ENCODE data around the gene P2RX4. TPM values are rescaled to one million over a fixed set of nuclear protein-coding genes. Genes with fewer than 3 reads are reported as not detected.

Gene P2RX4
- total RNA-seq, 1 experiment from 2014 or later: 17.1 TPM

DNA sequence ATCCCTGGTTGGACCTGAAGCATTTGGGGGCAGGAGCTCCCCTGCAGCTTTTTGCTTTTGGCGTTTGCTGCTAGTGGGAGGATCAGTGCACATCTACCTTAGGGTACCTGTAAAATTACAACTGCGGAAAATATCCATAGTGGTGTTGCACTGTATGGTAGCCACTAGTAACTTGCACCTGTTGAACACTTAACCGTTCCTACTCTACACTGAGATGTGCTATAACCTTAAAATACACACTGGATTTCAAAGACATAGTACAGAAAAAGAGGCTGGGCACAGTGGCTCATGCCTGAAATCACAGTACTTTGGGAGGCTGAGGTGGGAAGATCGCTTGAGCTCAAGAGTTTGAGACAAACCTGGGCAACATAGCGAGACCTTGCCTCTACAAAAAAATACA, 2.9 kb downstream of the P2RX4 start:
- no peak for DNase-seq (ENCODE audit: low read depth, low spot score)
- no TSS peak for BruUV-seq (replicated peaks)
- CTCF ChIA-PET: no interaction called here
- RAD21 ChIA-PET (ENCODE audit: low non-redundant PET in 1 of 2, low total read pairs in 2 of 2, uncharacterized antibody in 2 of 2, unreplicated experiment in 2 of 2): no interaction called here
- H3K9ac ChIP-seq (ENCODE audit: low read length): no peak overlapping the region
- H3K9me2 ChIP-seq (ENCODE audit: insufficient read depth): no peaks in the 10 kb centered on the region
- H4K20me1 ChIP-seq (ENCODE audit: insufficient read depth): no peaks in the 10 kb centered on the region
- no peaks in the 10 kb centered on the region for H3K27me3 ChIP-seq (ENCODE audit: insufficient read depth, low read length)
- POLR2A ChIA-PET: no interaction called here
- intact Hi-C loops (cut with micrococcal nuclease): no loop called here
- no peak overlapping the region for H3K27ac ChIP-seq (ENCODE audit: low read depth, low read length)
- H2AFZ ChIP-seq (ENCODE audit: low read depth, low read length, poor library complexity, severe bottlenecking): no peak overlapping the region
- no peaks in the 10 kb centered on the region for H3K36me3 ChIP-seq (ENCODE audit: control insufficient read depth in 1 of 2, insufficient read depth in 2 of 2, low read length in 2 of 2)
- peaks cover 29 to 60% of the 10 kb centered on the region in 2 experiments for H3K4me1 ChIP-seq (ENCODE audit: control insufficient read depth in 1 of 2, insufficient read depth in 2 of 2, low read length in 2 of 2)
- no peak overlapping the region for H3K4me3 ChIP-seq (replicated peaks in 1 of 2; ENCODE audit: low read depth in 1 of 2, low read length in 2 of 2)
- no peak overlapping the region for H3K4me2 ChIP-seq (ENCODE audit: low read length)
- no peaks in the 10 kb centered on the region for H3K9me3 ChIP-seq (ENCODE audit: control insufficient read depth in 1 of 2, insufficient read depth in 1 of 2, low read depth in 1 of 2, low read length in 2 of 2)
- peaks cover 14% of the 10 kb centered on the region; the same call in 1 of the 2 replicates for H3K79me2 ChIP-seq (ENCODE audit: insufficient read depth, low read length)
- no peak for ATAC-seq
- TF ChIP-seq CBX3 (IDR thresholded peaks at IDR 0.05; ENCODE audit: low read depth): no peak
- TF ChIP-seq RAD21 (IDR thresholded peaks at IDR 0.05; ENCODE audit: low read depth): no peak
- no peak for TF ChIP-seq EGR1 (IDR thresholded peaks at IDR 0.05; ENCODE audit: low read depth)
- no peak for TF ChIP-seq ZFX (IDR thresholded peaks at IDR 0.05)
- TF ChIP-seq SRF (IDR thresholded peaks at IDR 0.05; ENCODE audit: low read depth): no peak
- TF ChIP-seq POLR2A (IDR thresholded peaks at IDR 0.05; ENCODE audit: borderline replicate concordance, extremely low read depth, insufficient read depth, insufficient read length): no peak
- no peak for TF ChIP-seq FOSL1 (IDR thresholded peaks at IDR 0.05; ENCODE audit: low read depth)
- TF ChIP-seq, protein P1, sequence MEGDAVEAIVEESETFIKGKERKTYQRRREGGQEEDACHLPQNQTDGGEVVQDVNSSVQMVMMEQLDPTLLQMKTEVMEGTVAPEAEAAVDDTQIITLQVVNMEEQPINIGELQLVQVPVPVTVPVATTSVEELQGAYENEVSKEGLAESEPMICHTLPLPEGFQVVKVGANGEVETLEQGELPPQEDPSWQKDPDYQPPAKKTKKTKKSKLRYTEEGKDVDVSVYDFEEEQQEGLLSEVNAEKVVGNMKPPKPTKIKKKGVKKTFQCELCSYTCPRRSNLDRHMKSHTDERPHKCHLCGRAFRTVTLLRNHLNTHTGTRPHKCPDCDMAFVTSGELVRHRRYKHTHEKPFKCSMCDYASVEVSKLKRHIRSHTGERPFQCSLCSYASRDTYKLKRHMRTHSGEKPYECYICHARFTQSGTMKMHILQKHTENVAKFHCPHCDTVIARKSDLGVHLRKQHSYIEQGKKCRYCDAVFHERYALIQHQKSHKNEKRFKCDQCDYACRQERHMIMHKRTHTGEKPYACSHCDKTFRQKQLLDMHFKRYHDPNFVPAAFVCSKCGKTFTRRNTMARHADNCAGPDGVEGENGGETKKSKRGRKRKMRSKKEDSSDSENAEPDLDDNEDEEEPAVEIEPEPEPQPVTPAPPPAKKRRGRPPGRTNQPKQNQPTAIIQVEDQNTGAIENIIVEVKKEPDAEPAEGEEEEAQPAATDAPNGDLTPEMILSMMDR (IDR thresholded peaks at IDR 0.05 in 2 of 3, conservative IDR thresholded peaks at IDR 0.05 in 1 of 3; ENCODE audit: borderline replicate concordance in 1 of 3, insufficient read depth in 1 of 3, low read depth in 2 of 3, low read length in 2 of 3): no peak
- TF ChIP-seq ELF1 (IDR thresholded peaks at IDR 0.05; ENCODE audit: borderline replicate concordance, low read depth): no peak
- no peak for TF ChIP-seq CEBPB (IDR thresholded peaks at IDR 0.05; ENCODE audit: low read depth)
- TF ChIP-seq, protein P2, sequence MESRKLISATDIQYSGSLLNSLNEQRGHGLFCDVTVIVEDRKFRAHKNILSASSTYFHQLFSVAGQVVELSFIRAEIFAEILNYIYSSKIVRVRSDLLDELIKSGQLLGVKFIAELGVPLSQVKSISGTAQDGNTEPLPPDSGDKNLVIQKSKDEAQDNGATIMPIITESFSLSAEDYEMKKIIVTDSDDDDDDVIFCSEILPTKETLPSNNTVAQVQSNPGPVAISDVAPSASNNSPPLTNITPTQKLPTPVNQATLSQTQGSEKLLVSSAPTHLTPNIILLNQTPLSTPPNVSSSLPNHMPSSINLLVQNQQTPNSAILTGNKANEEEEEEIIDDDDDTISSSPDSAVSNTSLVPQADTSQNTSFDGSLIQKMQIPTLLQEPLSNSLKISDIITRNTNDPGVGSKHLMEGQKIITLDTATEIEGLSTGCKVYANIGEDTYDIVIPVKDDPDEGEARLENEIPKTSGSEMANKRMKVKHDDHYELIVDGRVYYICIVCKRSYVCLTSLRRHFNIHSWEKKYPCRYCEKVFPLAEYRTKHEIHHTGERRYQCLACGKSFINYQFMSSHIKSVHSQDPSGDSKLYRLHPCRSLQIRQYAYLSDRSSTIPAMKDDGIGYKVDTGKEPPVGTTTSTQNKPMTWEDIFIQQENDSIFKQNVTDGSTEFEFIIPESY (IDR thresholded peaks at IDR 0.05; ENCODE audit: extremely low read depth, insufficient replicate concordance, low read length): no peak
- TF ChIP-seq POLR2AphosphoS5 (IDR thresholded peaks at IDR 0.05; ENCODE audit: low read depth, low read length): no peak
- TF ChIP-seq, protein P3, sequence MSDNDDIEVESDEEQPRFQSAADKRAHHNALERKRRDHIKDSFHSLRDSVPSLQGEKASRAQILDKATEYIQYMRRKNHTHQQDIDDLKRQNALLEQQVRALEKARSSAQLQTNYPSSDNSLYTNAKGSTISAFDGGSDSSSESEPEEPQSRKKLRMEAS (IDR thresholded peaks at IDR 0.05): no peak
- no peak for TF ChIP-seq JUND (IDR thresholded peaks at IDR 0.05)
- no peak for TF ChIP-seq ZNF274 (IDR thresholded peaks at IDR 0.05; ENCODE audit: low read depth, low read length)
- TF ChIP-seq SIN3A (IDR thresholded peaks at IDR 0.05; ENCODE audit: low read depth): no peak
- TF ChIP-seq, protein P4, sequence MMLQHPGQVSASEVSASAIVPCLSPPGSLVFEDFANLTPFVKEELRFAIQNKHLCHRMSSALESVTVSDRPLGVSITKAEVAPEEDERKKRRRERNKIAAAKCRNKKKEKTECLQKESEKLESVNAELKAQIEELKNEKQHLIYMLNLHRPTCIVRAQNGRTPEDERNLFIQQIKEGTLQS (IDR thresholded peaks at IDR 0.05): no peak
- TF ChIP-seq EZH2 (IDR thresholded peaks at IDR 0.05): no peak
- TF ChIP-seq YY1 (IDR thresholded peaks at IDR 0.05; ENCODE audit: extremely low read depth, insufficient replicate concordance, low read depth, low read length): no peak

Data from HCT116 (cell line).